IMR-90 (cell line): Measurements from ENCODE around the gene METRNL. TPM values are rescaled to one million over a fixed set of nuclear protein-coding genes. Genes with fewer than 3 reads are reported as not detected.

Experiments used
- ATAC-seq: fragments of 200-7000 bp; cut with Tn5 transposase; 2 replicates; pipeline ENCODE4 v1.9.1; 2020; ENCODE audit warnings: low read depth, mild to moderate bottlenecking, moderate library complexity
- BruUV-seq: library from RNA; stranded (reverse); fragments of 400-500 nt; replicated peaks from 2 replicates; lab custom pipeline; 2021; lab: Mats Ljungman, UMichigan
- CTCF ChIA-PET: fragments of 300-600 bp; formaldehyde crosslinking; extraction: SDS; loops from one replicate; lab custom pipeline; 2021; ENCODE audit warnings: antibody characterized with exemption; lab: Yijun Ruan, JAX
- POLR2A ChIA-PET: fragments of 300-600 bp; sonication (Branson Sonifier 250); formaldehyde crosslinking; loops from one replicate; lab custom pipeline; 2022; ENCODE audit warnings: antibody characterized with exemption; ENCODE audit not compliant: unreplicated experiment; lab: Charles Lee
- DNase-seq: peaks from one replicate; pipeline ENCODE4 v3.0.0; 2013
- H2AFZ ChIP-seq: replicated peaks from 2 replicates; pipeline ENCODE3; 2013; ENCODE audit warnings: low read length, mild to moderate bottlenecking; ENCODE audit not compliant: poor library complexity
- H2AK5ac ChIP-seq: 2 replicates; pipeline ENCODE4 v1.6.1; 2013; ENCODE audit warnings: low read depth, low read length, inconsistent platforms
- H2AK9ac ChIP-seq: replicated peaks from 2 replicates; pipeline ENCODE3; 2013; ENCODE audit warnings: mild to moderate bottlenecking, low read depth, low read length, moderate library complexity; ENCODE audit not compliant: poor library complexity
- H2BK120ac ChIP-seq: 2 replicates; pipeline ENCODE4 v1.6.1; 2013; ENCODE audit warnings: low read depth, low read length, inconsistent platforms
- H2BK15ac ChIP-seq: 3 replicates; pipeline ENCODE4 v1.6.1; 2013; ENCODE audit warnings: low read depth, low read length, inconsistent platforms
- H2BK20ac ChIP-seq: 2 replicates; pipeline ENCODE4 v1.6.1; 2013; ENCODE audit warnings: low read depth, mild to moderate bottlenecking, inconsistent platforms, low read length, moderate library complexity
- H2BK5ac ChIP-seq: 2 replicates; pipeline ENCODE4 v1.6.1; 2013; ENCODE audit warnings: mild to moderate bottlenecking, low read depth, low read length, inconsistent platforms; ENCODE audit not compliant: poor library complexity, severe bottlenecking
- H3K14ac ChIP-seq: replicated peaks from 2 replicates; pipeline ENCODE4 v1.6.1; 2013; ENCODE audit warnings: low read depth, low read length, inconsistent platforms
- H3K18ac ChIP-seq: 2 replicates; pipeline ENCODE4 v1.6.1; 2013; ENCODE audit warnings: low read depth, low read length, control low read depth
- H3K23ac ChIP-seq: 2 replicates; pipeline ENCODE4 v1.6.1; 2013; ENCODE audit warnings: low read depth, low read length, inconsistent platforms
- H3K27ac ChIP-seq: 2 replicates; pipeline ENCODE4 v1.5.1; 2013; ENCODE audit warnings: mild to moderate bottlenecking, control low read depth, low read length; ENCODE audit not compliant: insufficient read depth
- H3K27me3 ChIP-seq: 2 replicates; pipeline ENCODE4 v1.6.1; 2013; ENCODE audit warnings: low read length; ENCODE audit not compliant: control insufficient read depth, insufficient read depth
- H3K36me3 ChIP-seq: 2 replicates; pipeline ENCODE4 v1.6.1; 2013; ENCODE audit warnings: low read length, mixed read lengths; ENCODE audit not compliant: control insufficient read depth, insufficient read depth
- H3K4ac ChIP-seq: 2 replicates; pipeline ENCODE4 v1.6.1; 2013; ENCODE audit warnings: low read depth, low read length, inconsistent platforms
- H3K4me1 ChIP-seq: 2 replicates; pipeline ENCODE4 v1.6.1; 2013; ENCODE audit warnings: low read length, mixed read lengths; ENCODE audit not compliant: control insufficient read depth, insufficient read depth
- H3K4me2 ChIP-seq: 2 replicates; pipeline ENCODE4 v1.6.1; 2013; ENCODE audit warnings: low read depth, mild to moderate bottlenecking, control low read depth, low read length, moderate library complexity
- H3K4me3 ChIP-seq: 2 replicates; pipeline ENCODE4 v1.5.1; 2013; ENCODE audit warnings: low read depth, mild to moderate bottlenecking, control low read depth, low read length, moderate library complexity; ENCODE audit not compliant: insufficient read depth
- H3K56ac ChIP-seq: 2 replicates; pipeline ENCODE4 v1.6.1; 2013; ENCODE audit warnings: low read length, inconsistent platforms; ENCODE audit not compliant: insufficient read depth; ENCODE audit errors: extremely low read depth
- H3K79me1 ChIP-seq, 2 experiments: 2 replicates each; pipeline ENCODE4 v1.6.1; 2013; ENCODE audit warnings: low read length in 2 of 2, inconsistent platforms in 1 of 2, low read depth in 1 of 2
- H3K9ac ChIP-seq: 2 replicates; pipeline ENCODE4 v1.6.1; 2013; ENCODE audit warnings: low read depth, low read length, control low read depth
- H3K9me1 ChIP-seq: 2 replicates; pipeline ENCODE4 v1.6.1; 2013; ENCODE audit warnings: low read length, inconsistent platforms; ENCODE audit not compliant: insufficient read depth
- H3K9me3 ChIP-seq: 2 replicates; pipeline ENCODE4 v1.6.1; 2013; ENCODE audit warnings: low read length; ENCODE audit not compliant: control insufficient read depth, insufficient read depth
- H4K20me1 ChIP-seq: 2 replicates; pipeline ENCODE4 v1.6.1; 2013; ENCODE audit warnings: low read length, inconsistent platforms; ENCODE audit not compliant: insufficient read depth
- H4K5ac ChIP-seq: 2 replicates; pipeline ENCODE4 v1.6.1; 2013; ENCODE audit warnings: mild to moderate bottlenecking, low read depth, low read length, control low read depth
- H4K8ac ChIP-seq, 2 experiments: 2 replicates each; pipeline ENCODE4 v1.6.1; 2013; ENCODE audit warnings: low read depth in 2 of 2, low read length in 2 of 2, control low read depth in 1 of 2, inconsistent platforms in 1 of 2
- H4K91ac ChIP-seq: 2 replicates; pipeline ENCODE4 v1.6.1; 2013; ENCODE audit warnings: low read depth, low read length, inconsistent platforms; ENCODE audit not compliant: insufficient read depth
- BHLHE40 ChIP-seq: fragments of 150-350 bp; IDR thresholded peaks from 2 replicates; pipeline ENCODE4 v1.6.1; 2016; ENCODE audit warnings: mild to moderate bottlenecking, low read depth, low read length
- CHD1 ChIP-seq: IDR thresholded peaks from 2 replicates; pipeline ENCODE4 v1.6.1; 2012; ENCODE audit warnings: low read depth, low read length, improper control_type of control experiment
- FOS ChIP-seq: fragments of 150-350 bp; IDR thresholded peaks from 2 replicates; pipeline ENCODE4 v1.6.1; 2016; ENCODE audit warnings: low read depth, low read length
- MAZ ChIP-seq: IDR thresholded peaks from 2 replicates; pipeline ENCODE4 v1.6.1; 2012; ENCODE audit warnings: low read depth, mild to moderate bottlenecking, low read length, improper control_type of control experiment, moderate library complexity, borderline replicate concordance
- RCOR1 ChIP-seq: IDR thresholded peaks from 2 replicates; pipeline ENCODE4 v1.6.1; 2012; ENCODE audit warnings: mild to moderate bottlenecking, low read length, improper control_type of control experiment; ENCODE audit not compliant: insufficient replicate concordance
- RFX5 ChIP-seq: IDR thresholded peaks from 2 replicates; pipeline ENCODE4 v1.8.0; 2012; ENCODE audit warnings: low read depth, mild to moderate bottlenecking, low read length, moderate library complexity
- SMC3 ChIP-seq: fragments of 150-350 bp; IDR thresholded peaks from 2 replicates; pipeline ENCODE4 v1.6.1; 2016; ENCODE audit warnings: low read depth, mild to moderate bottlenecking, antibody characterized with exemption, low read length, moderate library complexity
- WGBS, 2 experiments: methylation state at CpG; one replicate each; pipeline versions ENCODE4 v1.1.5 to v1.1.7; 2013; ENCODE audit warnings: missing lambda C conversion rate in 2 of 2; ENCODE audit not compliant: insufficient read length in 1 of 2; ENCODE audit errors: extremely low coverage in 2 of 2; 5-methylcytosine and 5-hydroxymethylcytosine counted together
- dilution Hi-C: fragments of 300-500 bp; cut with HindIII; formaldehyde crosslinking; loops from one replicate; pipeline ENCODE4 v1.14.3; 2018; ENCODE audit warnings: low sequenced_read_pairs; ENCODE audit not compliant: unreplicated experiment
- in situ Hi-C: fragments of 300-500 bp; cut with MboI; formaldehyde crosslinking; loops from 3 replicates; pipeline ENCODE4 v1.14.3; 2019; ENCODE audit warnings: low sequenced_read_pairs, inconsistent platforms, mixed read lengths
- intact Hi-C: fragments of 100-400 bp; cut with micrococcal nuclease; formaldehyde crosslinking; loops from 2 replicates; pipeline ENCODE4 v1.10.0; 2022
- polyA plus RNA-seq, 3 experiments: library from polyadenylated mRNA; depleted of rRNA; stranded (reverse); fragments of >200 nt; gene quantifications; 2 replicates each; pipeline ENCODE4 v1.2.3, GENCODE V29; 2012; ENCODE audit warnings: low replicate concordance in 1 of 3
- total RNA-seq: library from RNA; depleted of rRNA; stranded (reverse); fragments of >200 nt; gene quantifications from 2 replicates; pipeline ENCODE4 v1.2.3, GENCODE V29; 2012
- TF ChIP-seq, protein P1 (sequence below): conservative IDR thresholded peaks from 2 replicates; pipeline ENCODE4 v1.5.1; 2012; ENCODE audit warnings: mild to moderate bottlenecking, low read depth, low read length, improper control_type of control experiment
- TF ChIP-seq, protein P2 (sequence below): fragments of 150-350 bp; IDR thresholded peaks from 2 replicates; pipeline ENCODE4 v1.6.1; 2016; ENCODE audit warnings: low read depth, mild to moderate bottlenecking, low read length, moderate library complexity, borderline replicate concordance

METRNL gene
- total and polyA plus RNA-seq, 2 of the 4 experiments (the other 2 are of a cell fraction), result 17.9 to 48.2 TPM

DNA sequence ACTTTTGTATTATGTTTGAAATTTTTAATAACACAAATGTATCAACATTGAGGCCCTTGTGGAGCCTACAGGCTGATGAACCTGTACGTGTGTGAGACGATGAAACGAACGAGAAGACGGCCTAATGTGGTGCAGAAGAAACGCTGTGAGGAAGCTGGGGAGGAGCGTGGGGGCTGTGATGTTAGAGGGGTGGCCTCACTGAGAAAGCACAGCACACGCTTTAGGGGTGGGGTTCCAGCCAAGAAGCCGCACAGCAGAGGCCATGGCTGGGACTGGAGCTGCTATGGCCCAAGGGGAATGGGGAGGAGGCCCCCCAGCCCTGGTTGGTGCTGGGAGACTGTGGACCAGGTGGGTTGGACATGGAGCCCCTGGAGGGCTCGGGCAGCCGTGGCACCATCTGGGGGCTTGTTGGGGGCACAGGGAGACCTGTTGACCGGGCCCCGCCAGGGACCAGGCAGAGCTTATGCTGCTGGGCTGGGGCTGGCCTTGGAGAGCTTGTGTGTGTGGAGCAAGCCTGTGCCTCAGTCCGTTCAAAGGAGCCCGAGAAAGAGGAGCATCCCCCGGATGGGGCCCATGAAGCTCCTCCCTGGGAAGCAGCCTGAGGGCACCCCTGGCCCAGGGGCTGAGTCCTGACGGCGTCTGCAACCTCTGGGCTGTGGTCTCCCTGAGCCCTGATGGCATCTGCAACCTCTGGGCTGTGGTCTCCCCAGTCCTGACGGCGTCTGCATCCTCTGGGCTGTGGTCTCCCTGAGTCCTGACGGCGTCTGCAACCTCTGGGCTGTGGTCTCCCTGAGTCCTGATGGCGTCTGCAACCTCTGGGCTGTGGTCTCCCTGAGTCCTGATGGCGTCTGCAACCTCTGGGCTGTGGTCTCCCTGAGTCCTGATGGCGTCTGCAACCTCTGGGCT is 44.7 kb downstream of the METRNL start:
- no peak overlapping the region for H3K27ac ChIP-seq
- H2AK5ac ChIP-seq, result no peak overlapping the region
- no peaks in the 10 kb centered on the region for H3K36me3 ChIP-seq
- ChIA-PET POLR2A (no interaction called here), CTCF (no interaction called here)
- no peak overlapping the region for H2AFZ ChIP-seq
- H4K5ac ChIP-seq, result no peak overlapping the region
- no peaks in the 10 kb centered on the region for H3K4me1 ChIP-seq
- no peaks in the 10 kb centered on the region for H4K20me1 ChIP-seq
- intact Hi-C loops (no loop called here), dilution Hi-C loops (no loop called here), in situ Hi-C loops (no loop called here)
- no peak overlapping the region for H3K4me2 ChIP-seq
- BruUV-seq, result no TSS peak
- TF ChIP-seq CHD1 (no peak), RFX5 (no peak), FOS (no peak), BHLHE40 (no peak), RCOR1 (no peak), SMC3 (no peak), MAZ (no peak)
- TF ChIP-seq, protein P1, sequence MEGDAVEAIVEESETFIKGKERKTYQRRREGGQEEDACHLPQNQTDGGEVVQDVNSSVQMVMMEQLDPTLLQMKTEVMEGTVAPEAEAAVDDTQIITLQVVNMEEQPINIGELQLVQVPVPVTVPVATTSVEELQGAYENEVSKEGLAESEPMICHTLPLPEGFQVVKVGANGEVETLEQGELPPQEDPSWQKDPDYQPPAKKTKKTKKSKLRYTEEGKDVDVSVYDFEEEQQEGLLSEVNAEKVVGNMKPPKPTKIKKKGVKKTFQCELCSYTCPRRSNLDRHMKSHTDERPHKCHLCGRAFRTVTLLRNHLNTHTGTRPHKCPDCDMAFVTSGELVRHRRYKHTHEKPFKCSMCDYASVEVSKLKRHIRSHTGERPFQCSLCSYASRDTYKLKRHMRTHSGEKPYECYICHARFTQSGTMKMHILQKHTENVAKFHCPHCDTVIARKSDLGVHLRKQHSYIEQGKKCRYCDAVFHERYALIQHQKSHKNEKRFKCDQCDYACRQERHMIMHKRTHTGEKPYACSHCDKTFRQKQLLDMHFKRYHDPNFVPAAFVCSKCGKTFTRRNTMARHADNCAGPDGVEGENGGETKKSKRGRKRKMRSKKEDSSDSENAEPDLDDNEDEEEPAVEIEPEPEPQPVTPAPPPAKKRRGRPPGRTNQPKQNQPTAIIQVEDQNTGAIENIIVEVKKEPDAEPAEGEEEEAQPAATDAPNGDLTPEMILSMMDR, result no peak
- TF ChIP-seq, protein P2, sequence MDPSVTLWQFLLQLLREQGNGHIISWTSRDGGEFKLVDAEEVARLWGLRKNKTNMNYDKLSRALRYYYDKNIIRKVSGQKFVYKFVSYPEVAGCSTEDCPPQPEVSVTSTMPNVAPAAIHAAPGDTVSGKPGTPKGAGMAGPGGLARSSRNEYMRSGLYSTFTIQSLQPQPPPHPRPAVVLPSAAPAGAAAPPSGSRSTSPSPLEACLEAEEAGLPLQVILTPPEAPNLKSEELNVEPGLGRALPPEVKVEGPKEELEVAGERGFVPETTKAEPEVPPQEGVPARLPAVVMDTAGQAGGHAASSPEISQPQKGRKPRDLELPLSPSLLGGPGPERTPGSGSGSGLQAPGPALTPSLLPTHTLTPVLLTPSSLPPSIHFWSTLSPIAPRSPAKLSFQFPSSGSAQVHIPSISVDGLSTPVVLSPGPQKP, result no peak
- no peaks in the 10 kb centered on the region for H3K9me1 ChIP-seq
- H2BK15ac ChIP-seq, result no peak overlapping the region
- no peak overlapping the region for H3K18ac ChIP-seq
- no peak overlapping the region for H2BK120ac ChIP-seq
- no peak overlapping the region for H2BK5ac ChIP-seq
- no peak overlapping the region for H3K23ac ChIP-seq
- DNase-seq (no peak), ATAC-seq (no peak)
- H4K8ac ChIP-seq, result no peak overlapping the region
- H3K79me1 ChIP-seq, result no peaks in the 10 kb centered on the region
- no peak overlapping the region for H4K91ac ChIP-seq
- H3K14ac ChIP-seq, result no peak overlapping the region
- H2BK20ac ChIP-seq, result no peak overlapping the region
- no peak overlapping the region for H3K4ac ChIP-seq
- no peak overlapping the region for H2AK9ac ChIP-seq
- H3K27me3 ChIP-seq, result peaks cover 37% of the 10 kb centered on the region
- H3K9me3 ChIP-seq, result no peaks in the 10 kb centered on the region
- no peak overlapping the region for H3K56ac ChIP-seq
- H3K9ac ChIP-seq, result no peak overlapping the region
- 80% methylated on average over 15 of the region's 25 CpGs; no CpG with 5 or more reads in 1 of the 2 experiments for WGBS, 2 experiments
- no peak overlapping the region for H3K4me3 ChIP-seq
